ENCODE results near the gene TSPAN8.
"Not testable (repeated sequence)": the region's sequence is repeated elsewhere in the genome, so short reads cannot be mapped to it uniquely, and the experiment has no call there.

The TSPAN8 gene

GRCh38 chr12:71125515-71125914 is 32.3 kb downstream of the TSPAN8 start:
- DNase-seq: no peak

DNA sequence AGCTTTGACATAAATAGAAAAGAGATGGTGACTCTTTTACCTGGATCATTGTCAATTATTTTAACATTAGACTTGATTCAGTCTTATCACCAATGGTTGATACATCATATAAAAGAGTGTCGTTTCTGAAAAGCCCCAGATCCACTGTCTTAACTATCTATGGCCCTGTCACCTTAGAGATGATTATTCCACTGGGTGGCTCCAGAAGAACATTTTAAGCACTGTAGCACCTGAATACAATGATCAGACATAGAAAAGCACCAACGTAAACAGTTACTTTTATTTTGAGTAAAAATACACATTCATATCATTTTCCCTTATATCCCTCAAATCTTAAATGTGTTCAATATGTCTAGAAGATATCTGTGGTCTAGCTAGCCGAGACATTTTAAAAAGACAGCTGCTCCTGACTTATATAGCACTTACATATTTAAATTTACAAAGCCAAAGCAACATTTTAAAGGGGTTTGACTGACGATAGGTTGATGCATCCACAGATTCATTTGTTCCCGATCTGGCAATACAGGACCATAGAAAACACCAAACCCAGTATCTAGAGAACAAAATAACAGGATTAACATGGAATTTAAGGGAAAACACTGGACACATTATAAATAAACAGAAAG is 32.9 kb downstream of the TSPAN8 start:
- DNase-seq: no peak

GRCh38 chr12:71113148-71113547 is 44.7 kb downstream of the TSPAN8 start:
- DNase-seq: not testable (repeated sequence)

DNA sequence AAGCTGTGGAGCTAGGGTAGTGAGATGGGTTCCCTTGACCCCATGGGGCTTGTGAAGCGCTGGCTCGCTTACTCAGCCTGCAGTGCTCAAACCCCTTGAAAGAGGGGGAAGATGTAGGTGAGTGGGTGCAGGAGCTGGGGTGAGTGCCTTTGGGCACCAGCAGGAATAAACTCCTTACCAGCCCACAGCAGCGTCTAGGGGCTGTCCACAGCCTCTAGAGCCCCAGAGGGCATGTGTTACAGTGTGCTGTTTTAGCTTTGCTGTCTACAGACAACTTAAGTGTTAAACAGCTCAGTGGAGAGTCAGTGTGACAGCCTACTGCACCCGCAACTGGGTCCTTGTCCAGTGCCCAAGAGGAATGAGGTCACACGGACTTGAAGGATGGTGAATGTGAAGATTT is 48.0 kb downstream of the TSPAN8 start:
- DNase-seq: no peak

DNA sequence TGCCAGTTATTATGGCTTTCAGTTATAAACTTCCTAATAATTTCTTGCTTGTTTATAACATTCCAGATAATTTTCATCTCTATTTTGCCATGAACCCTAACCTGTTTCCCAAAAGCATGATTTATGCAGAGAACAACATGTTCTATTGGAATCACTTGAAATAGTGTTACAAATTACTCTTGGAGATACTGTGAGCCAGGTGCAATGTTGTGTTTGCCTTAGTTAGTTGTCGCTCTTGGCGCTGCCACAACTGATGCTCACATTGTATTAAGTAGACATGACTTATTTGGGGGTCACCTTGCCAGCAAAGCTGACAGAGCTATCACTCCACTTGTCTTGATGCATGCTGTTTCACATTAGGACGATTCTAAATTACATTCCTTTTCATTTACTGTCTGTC is 49.4 kb downstream of the TSPAN8 start:
- no peak for DNase-seq

DNA sequence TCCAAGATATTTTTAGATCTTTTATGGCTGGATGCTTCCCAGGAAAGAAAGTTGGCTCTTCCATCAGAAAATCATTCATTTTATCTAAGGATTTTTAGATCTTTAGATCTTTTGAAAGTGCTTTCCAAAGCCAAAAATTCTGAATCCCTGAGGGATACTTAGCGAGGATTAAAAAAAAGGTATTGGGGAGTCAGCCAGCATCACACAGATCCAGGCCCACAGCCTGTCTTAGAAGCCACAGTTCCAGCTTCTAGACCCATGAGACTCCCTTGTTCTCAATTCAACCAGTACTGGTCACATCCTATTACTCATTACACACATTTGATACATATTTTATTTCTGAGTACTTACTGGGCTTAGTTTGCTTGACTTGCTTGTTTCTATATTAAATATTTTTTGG is 49.9 kb downstream of the TSPAN8 start:
- no peak for DNase-seq

DNA sequence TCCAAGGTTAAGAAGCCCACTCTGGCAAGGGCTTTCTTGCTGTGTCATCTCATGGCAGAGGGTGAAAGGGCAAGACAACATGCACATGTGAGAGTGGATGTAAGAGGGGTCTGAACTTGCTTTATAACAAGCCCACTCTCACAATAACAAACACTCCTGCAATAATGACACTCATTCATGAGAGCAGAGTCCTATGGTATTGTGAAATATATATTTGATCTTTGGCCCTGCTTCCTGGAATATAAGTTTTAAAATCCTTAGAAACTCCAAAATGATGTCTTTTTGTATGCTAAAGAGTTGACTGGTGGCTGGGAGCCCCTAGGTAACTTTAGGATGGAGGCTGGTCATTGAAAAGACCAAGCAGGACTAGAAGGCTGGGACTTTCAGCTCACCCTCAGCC is 51.8 kb downstream of the TSPAN8 start:
- DNase-seq: no peak

GRCh38 chr12:71092290-71092689 is 65.5 kb downstream of the TSPAN8 start:
- no peak for DNase-seq

- DNase-seq: no peak
These were observed 66.8 kb downstream of the TSPAN8 start for GRCh38 chr12:71090971-71091370.

DNA sequence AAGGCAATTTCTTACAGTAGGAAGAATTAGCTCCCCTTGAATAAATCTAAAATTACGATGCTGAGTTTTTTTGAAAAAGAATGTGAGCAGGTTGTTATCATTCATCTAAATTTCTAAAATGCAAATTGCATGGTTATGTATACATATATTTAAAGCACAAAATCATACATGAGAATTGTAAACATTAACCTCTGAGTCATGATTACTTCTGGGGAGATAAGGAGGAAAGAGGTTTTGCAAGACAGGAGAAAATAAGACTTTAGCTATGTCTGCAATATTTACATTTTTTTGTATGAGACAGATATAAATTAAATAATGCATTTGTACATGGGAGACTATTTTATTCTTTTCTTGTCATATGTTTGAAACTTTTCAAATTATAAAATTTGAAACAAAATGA is 72.2 kb downstream of the TSPAN8 start:
- no peak for DNase-seq

DNA sequence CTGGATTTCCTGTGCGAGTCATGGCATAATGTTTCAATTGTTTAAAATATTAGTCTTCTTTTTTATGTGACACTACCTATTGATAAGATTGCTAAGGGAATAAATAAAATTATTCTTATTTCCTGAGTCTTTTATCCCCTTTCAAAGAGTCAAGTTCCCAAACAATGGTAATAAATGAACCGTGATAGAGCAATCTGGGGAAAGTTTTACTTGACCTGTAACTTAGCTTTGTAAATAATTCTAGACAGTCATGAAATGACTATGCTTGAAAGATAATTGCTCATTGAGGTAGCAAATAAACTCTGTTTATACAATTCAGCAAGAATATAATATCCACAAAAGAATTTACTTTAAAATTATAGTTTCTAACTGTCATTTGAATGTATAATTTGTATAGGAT is 82.1 kb downstream of the TSPAN8 start:
- DNase-seq: no peak

Measured in Kasumi-1 (cell line).